Measurements from ENCODE around the gene EFNA5.

The EFNA5 gene

GRCh38 chr5:107337281-107337680 is 333.5 kb downstream of the EFNA5 start:
- Histone ChIP-seq H3K4me3 (no peak overlapping the region), H3K27ac (no peak overlapping the region)

DNA sequence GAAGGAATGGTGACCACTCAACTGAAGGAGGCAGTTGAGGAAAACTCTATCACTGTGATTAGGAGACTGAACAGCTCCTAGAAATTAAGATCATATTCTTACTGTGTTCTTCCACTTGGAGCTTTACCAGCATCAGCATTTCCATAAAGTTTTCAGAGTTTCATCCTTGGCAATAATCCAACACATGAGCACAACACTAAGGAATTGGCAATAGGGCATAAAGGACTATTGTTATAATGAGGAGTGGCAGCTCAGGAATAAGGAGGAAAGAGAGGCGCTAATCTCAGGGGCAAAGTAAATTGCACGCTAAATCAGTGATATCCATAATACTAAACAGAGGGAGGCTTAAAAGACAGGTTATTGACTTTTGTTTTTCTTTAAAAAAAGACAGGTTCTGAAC is 338.9 kb downstream of the EFNA5 start:
- Histone ChIP-seq H3K27ac (no peak overlapping the region), H3K4me3 (no peak overlapping the region)

DNA sequence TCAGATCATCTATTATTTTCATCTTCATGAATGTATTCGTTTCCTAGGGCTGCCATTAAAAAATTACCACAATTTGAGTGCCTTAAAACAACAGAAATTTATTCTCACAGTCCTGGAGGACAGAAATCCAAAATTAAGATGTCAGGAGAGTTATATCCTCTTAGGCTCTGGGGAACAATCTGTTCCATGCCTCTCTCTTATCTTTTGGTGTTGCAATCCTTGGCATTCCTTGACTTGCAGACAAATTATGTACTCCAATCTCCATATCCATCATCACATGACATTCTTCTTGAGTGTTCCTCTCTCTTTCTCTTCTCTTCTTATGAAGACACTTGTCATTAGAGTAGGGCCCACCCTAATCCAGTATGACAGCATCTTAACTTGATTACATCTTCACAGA is 339.4 kb downstream of the EFNA5 start:
- no peak overlapping the region for H3K27ac ChIP-seq

DNA sequence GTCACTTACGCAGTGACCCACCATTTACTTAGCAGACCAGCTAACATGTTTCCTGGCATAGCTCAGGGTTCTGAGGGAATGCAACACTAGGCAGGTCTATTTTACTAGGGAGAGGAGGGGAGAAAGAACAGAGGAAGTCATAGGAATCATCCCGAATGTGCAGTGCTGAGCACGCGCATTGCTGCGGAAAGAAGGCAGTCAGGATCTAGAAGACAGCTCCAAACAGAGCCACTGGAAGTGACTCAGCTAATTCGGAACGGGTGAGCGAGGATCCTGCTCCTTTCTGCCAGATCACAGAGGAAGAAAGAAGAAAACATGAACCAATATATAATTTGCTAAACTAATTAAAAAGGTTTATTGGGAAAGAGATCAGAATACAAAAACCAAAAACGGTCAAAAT is 339.8 kb downstream of the EFNA5 start:
- Histone ChIP-seq H3K27ac (no peak overlapping the region), H3K4me3 (no peak overlapping the region)

More for the DNA sequence above, 339.4 kb downstream of the EFNA5 start:
- H3K4me3 ChIP-seq, result no peak overlapping the region

GRCh38 chr5:107329850-107330249 is 340.9 kb downstream of the EFNA5 start:
- Histone ChIP-seq H3K27ac (no peak overlapping the region), H3K4me3 (no peak overlapping the region)

All from skin epidermis (tissue), 12 donors.